GM19193 (cell line): ENCODE measurements around the gene CTBP2.

Experiments
- POLR2A ChIP-seq: IDR thresholded peaks from 4 replicates; pipeline ENCODE4 v1.6.1; 2011; ENCODE audit not compliant: insufficient read depth, insufficient read length; ENCODE audit errors: extremely low read depth

The CTBP2 gene

GRCh38 chr10:125190414-125190813, 30.1 kb upstream of the CTBP2 start:
- TF ChIP-seq POLR2A, result no peak

GRCh38 chr10:125189162-125189561, 28.8 kb upstream of the CTBP2 start:
- no peak for TF ChIP-seq POLR2A

GRCh38 chr10:125187238-125188194, 27.2 kb upstream of the CTBP2 start:
- no peak for TF ChIP-seq POLR2A

GRCh38 chr10:125186431-125187170, 26.2 kb upstream of the CTBP2 start:
- TF ChIP-seq POLR2A, result no peak

- no peak for TF ChIP-seq POLR2A
Observed at GRCh38 chr10:125177641-125178640, 17.6 kb upstream of the CTBP2 start.

GRCh38 chr10:125175807-125176206, 15.4 kb upstream of the CTBP2 start:
- TF ChIP-seq POLR2A, result no peak

- no peak for TF ChIP-seq POLR2A
Observed at GRCh38 chr10:125174360-125174759, 14.0 kb upstream of the CTBP2 start.

GRCh38 chr10:125172694-125173093, 12.3 kb upstream of the CTBP2 start:
- TF ChIP-seq POLR2A, result no peak

GRCh38 chr10:125171402-125172306, 11.3 kb upstream of the CTBP2 start:
- TF ChIP-seq POLR2A, result no peak

GRCh38 chr10:125169915-125170314, 9.6 kb upstream of the CTBP2 start:
- TF ChIP-seq POLR2A, result no peak

GRCh38 chr10:125169279-125169678, 8.9 kb upstream of the CTBP2 start:
- no peak for TF ChIP-seq POLR2A

GRCh38 chr10:125166658-125167057, 6.3 kb upstream of the CTBP2 start:
- TF ChIP-seq POLR2A, result no peak

GRCh38 chr10:125165584-125166573, 5.5 kb upstream of the CTBP2 start:
- no peak for TF ChIP-seq POLR2A

- no peak for TF ChIP-seq POLR2A
Observed at GRCh38 chr10:125164421-125164820, 4.1 kb upstream of the CTBP2 start.
